AG04450 (cell line): ENCODE results near the gene INSYN2A. TPM values are rescaled to one million over a fixed set of nuclear protein-coding genes. Genes with fewer than 3 reads are reported as not detected.

Experiments used
- CTCF ChIA-PET: fragments of 300-600, 350-600 bp; formaldehyde crosslinking; extraction: SDS; loops from one replicate; lab custom pipeline; 2022; ENCODE audit warnings: antibody characterized with exemption, inconsistent platforms; lab: Charles Lee
- POLR2A ChIA-PET: fragments of 350-600 bp; formaldehyde crosslinking; extraction: SDS; loops from one replicate; lab custom pipeline; 2021; ENCODE audit warnings: antibody characterized with exemption, inconsistent platforms; lab: Yijun Ruan, JAX
- DNase-seq: peaks from one replicate; pipeline ENCODE4 v3.0.0-alpha.2; 2011; ENCODE audit warnings: low read depth, low spot score
- H3K27ac ChIP-seq: one replicate; pipeline ENCODE4 v1.5.1; 2012; ENCODE audit warnings: low read depth, low read length, control low read depth
- H3K27me3 ChIP-seq: one replicate; pipeline ENCODE4 v1.6.0; 2012; ENCODE audit warnings: low read length; ENCODE audit not compliant: control insufficient read depth, insufficient read depth
- H3K4me3 ChIP-seq: 2 replicates; pipeline ENCODE4 v1.5.1; 2011; ENCODE audit warnings: mild to moderate bottlenecking, low read depth, low read length, control low read depth
- H3K9me3 ChIP-seq: 2 replicates; pipeline ENCODE4 v1.5.1; 2012; ENCODE audit warnings: low read length; ENCODE audit not compliant: control insufficient read depth, insufficient read depth
- polyA plus RNA-seq: library from polyadenylated mRNA; depleted of rRNA; stranded (reverse); fragments of >200 nt; gene quantifications from 2 replicates; pipeline ENCODE4 v1.2.3, GENCODE V29; 2011
- TF ChIP-seq, protein P1 (sequence below): IDR thresholded peaks from 2 replicates; pipeline ENCODE4 v1.5.1; 2011; ENCODE audit warnings: low read depth, low read length, control low read depth, inconsistent platforms

Gene INSYN2A
- polyA plus RNA-seq, 1 experiment: 0.35 TPM

DNA sequence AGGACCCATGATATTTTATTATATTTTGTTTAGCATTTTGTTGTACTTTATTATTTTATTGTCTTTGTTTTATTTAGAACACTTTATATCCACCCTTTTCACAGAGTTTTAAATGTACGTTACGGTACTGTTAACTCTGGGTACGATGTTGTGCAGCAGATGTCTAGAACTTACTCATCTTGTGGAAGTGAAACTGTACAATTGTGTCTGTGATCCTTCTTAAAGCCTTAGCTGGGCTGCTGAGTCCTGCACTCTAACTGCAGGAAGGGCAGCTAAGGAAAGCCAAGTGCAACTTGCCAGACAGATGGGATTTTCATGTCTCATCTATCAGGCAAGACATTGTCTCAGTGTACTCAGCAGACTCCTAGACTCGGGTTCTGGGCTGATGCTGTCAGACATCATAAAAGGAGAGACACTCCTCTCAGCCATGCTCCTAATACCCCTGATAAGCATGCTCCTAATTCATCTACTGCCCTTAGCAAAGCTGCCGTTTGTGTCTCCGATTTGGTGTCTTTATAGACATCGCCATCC lies 14.6 kb upstream of the INSYN2A start:
- POLR2A ChIA-PET: no interaction called here
- no peak for DNase-seq
- Histone ChIP-seq H3K4me3 (no peak overlapping the region), H3K9me3 (no peaks in the 10 kb centered on the region), H3K27me3 (no peaks in the 10 kb centered on the region), H3K27ac (no peak overlapping the region)
- TF ChIP-seq, protein P1, sequence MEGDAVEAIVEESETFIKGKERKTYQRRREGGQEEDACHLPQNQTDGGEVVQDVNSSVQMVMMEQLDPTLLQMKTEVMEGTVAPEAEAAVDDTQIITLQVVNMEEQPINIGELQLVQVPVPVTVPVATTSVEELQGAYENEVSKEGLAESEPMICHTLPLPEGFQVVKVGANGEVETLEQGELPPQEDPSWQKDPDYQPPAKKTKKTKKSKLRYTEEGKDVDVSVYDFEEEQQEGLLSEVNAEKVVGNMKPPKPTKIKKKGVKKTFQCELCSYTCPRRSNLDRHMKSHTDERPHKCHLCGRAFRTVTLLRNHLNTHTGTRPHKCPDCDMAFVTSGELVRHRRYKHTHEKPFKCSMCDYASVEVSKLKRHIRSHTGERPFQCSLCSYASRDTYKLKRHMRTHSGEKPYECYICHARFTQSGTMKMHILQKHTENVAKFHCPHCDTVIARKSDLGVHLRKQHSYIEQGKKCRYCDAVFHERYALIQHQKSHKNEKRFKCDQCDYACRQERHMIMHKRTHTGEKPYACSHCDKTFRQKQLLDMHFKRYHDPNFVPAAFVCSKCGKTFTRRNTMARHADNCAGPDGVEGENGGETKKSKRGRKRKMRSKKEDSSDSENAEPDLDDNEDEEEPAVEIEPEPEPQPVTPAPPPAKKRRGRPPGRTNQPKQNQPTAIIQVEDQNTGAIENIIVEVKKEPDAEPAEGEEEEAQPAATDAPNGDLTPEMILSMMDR: no peak
- CTCF ChIA-PET: no interaction called here

DNA sequence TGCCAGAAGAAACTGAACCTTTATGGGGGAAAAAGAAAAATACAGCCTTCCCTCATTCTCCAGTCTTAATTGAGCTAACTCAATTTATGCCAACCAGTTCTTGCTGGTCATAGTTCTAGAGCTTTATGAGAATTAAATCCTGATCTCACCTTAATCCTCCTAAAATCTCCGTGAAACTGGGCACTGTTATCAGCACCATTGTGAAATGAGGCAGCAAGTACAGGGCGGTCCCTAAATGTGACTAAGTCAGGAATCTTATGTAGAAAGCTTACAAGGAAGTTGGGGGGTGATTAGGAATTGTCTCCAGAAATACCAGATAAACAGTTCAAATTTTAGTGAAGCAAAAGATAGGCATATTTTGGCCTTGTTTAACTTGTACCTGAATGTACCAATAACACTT lies 10.7 kb upstream of the INSYN2A start:
- no peak overlapping the region for H3K27ac ChIP-seq
- POLR2A ChIA-PET: no interaction called here

DNA sequence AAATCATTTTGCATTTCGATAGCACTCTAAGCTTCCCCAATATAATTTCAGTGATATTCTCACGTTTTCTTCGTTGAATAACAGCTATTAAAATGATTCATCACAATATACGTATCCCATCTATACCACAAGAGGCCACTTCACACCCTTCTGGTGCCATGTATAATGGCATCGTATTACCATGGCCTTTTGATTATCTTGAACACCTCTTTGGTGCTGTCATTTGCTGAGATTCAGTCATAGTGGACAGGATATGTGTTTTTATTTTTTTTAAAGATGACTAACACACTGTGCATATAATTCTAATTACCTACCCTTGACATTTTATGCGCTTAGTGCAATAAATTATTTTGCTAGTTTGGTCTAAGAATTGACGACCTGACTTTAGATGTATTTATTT lies 6.7 kb upstream of the INSYN2A start:
- H3K27me3 ChIP-seq: no peaks in the 10 kb centered on the region
- POLR2A ChIA-PET: no interaction called here
- DNase-seq: no peak
- H3K9me3 ChIP-seq: no peaks in the 10 kb centered on the region
- CTCF ChIA-PET: no interaction called here
- no peak overlapping the region for H3K4me3 ChIP-seq
- TF ChIP-seq, protein P1: no peak
- H3K27ac ChIP-seq: no peak overlapping the region

More for the DNA sequence above, 10.7 kb upstream of the INSYN2A start:
- Histone ChIP-seq H3K9me3 (no peaks in the 10 kb centered on the region), H3K4me3 (no peak overlapping the region), H3K27me3 (no peaks in the 10 kb centered on the region)
- no peak for DNase-seq
- CTCF ChIA-PET: interaction anchor here (0.6 to 3.1 kb wide), 2 partner anchors 10 to 274 kb away, joined by 4 to 15 read pairs; partner anchors contain the start of gene INSYN2A
- TF ChIP-seq, protein P1: no peak

DNA sequence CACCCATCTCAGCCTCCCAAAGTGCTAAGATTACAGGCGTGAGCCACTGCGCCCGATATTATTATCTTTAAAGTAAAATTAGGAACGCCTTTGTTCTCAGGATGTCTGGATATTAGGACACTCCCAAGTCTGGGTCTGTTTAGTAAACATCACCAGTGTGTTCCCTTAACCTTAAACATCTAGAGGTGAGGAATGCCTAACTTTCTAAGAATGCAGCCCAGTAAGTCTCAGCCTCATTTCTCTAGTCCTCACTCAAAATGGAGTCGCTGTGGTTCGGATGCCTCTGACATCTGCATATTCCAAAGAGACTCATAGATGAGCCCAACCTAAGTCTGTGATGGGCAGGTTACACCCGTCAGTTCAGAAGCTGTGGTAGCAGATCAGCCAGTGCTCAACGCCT lies 4.3 kb upstream of the INSYN2A start:
- no peaks in the 10 kb centered on the region for H3K27me3 ChIP-seq
- H3K4me3 ChIP-seq: no peak overlapping the region
- TF ChIP-seq, protein P1: no peak
- no peaks in the 10 kb centered on the region for H3K9me3 ChIP-seq
- DNase-seq: no peak
- ChIA-PET POLR2A (no interaction called here), CTCF (no interaction called here)
- H3K27ac ChIP-seq: no peak overlapping the region

DNA sequence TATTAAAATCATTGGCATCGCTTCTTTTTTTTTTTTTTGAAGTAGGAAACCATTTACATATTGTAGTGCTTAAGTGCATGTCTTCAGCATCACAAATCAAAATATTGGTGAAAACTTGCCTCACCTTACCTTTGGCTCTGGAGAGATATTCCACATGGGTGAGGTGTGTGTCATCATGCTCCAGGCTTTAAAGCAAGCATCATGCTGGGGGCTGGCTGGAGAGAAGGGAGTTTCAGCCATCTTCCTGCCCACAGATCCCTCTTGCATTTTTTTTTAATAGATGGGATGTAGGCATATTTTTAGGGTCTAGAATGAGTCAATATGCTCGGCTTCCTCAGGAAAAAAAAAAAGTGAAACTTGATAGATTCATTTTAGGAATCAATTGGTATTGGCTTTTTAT lies 2.3 kb upstream of the INSYN2A start:
- no peaks in the 10 kb centered on the region for H3K9me3 ChIP-seq
- CTCF ChIA-PET: interaction anchor here (0.6 to 2.8 kb wide), 2 partner anchors 9 to 873 kb away, joined by 4 to 15 read pairs; no protein-coding TSS in a partner anchor
- DNase-seq: no peak

More for the DNA sequence above, 2.3 kb upstream of the INSYN2A start:
- Histone ChIP-seq H3K4me3 (no peak overlapping the region), H3K27me3 (peaks cover 8% of the 10 kb centered on the region), H3K27ac (no peak overlapping the region)
- TF ChIP-seq, protein P1: no peak
- POLR2A ChIA-PET: no interaction called here
